Ishikawa (cell line): Measurements from ENCODE around the gene CTTNBP2.

ENCODE experiments used
- CEBPB ChIP-seq: IDR thresholded peaks from 2 replicates; pipeline ENCODE4 v1.6.1; 2012
- CREB1 ChIP-seq: IDR thresholded peaks from 2 replicates; pipeline ENCODE4 v1.6.1; 2012; ENCODE audit warnings: low read depth
- EGR1 ChIP-seq: IDR thresholded peaks from 2 replicates; pipeline ENCODE4 v1.6.1; 2012
- EP300 ChIP-seq: IDR thresholded peaks from 2 replicates; pipeline ENCODE4 v1.6.1; 2012; ENCODE audit warnings: borderline replicate concordance
- FOXM1 ChIP-seq: IDR thresholded peaks from 2 replicates; pipeline ENCODE4 v1.6.1; 2012; ENCODE audit warnings: low read depth, borderline replicate concordance
- NFIC ChIP-seq: IDR thresholded peaks from 2 replicates; pipeline ENCODE4 v1.6.1; 2012
- RAD21 ChIP-seq: IDR thresholded peaks from 2 replicates; pipeline ENCODE4 v1.6.1; 2012; ENCODE audit warnings: low read depth
- TAF1 ChIP-seq: IDR thresholded peaks from 2 replicates; pipeline ENCODE4 v1.6.1; 2012; ENCODE audit warnings: low read depth, mild to moderate bottlenecking
- TCF12 ChIP-seq: IDR thresholded peaks from 2 replicates; pipeline ENCODE4 v1.6.1; 2012; ENCODE audit warnings: low read depth
- TEAD4 ChIP-seq: IDR thresholded peaks from 2 replicates; pipeline ENCODE4 v1.6.1; 2012
- YY1 ChIP-seq: IDR thresholded peaks from 2 replicates; pipeline ENCODE4 v1.6.1; 2012; ENCODE audit warnings: low read depth
- ZBTB7A ChIP-seq: IDR thresholded peaks from 2 replicates; pipeline ENCODE4 v1.6.1; 2012; ENCODE audit warnings: low read depth
- TF ChIP-seq, protein P1 (sequence below): IDR thresholded peaks from 2 replicates; pipeline ENCODE4 v1.6.1; 2012; ENCODE audit warnings: low read depth, mild to moderate bottlenecking
- TF ChIP-seq, protein P2 (sequence below): IDR thresholded peaks from 2 replicates; pipeline ENCODE4 v1.6.1; 2012
- TF ChIP-seq, protein P3 (sequence below): IDR thresholded peaks from 2 replicates; pipeline ENCODE4 v1.6.1; 2012

The CTTNBP2 gene

DNA sequence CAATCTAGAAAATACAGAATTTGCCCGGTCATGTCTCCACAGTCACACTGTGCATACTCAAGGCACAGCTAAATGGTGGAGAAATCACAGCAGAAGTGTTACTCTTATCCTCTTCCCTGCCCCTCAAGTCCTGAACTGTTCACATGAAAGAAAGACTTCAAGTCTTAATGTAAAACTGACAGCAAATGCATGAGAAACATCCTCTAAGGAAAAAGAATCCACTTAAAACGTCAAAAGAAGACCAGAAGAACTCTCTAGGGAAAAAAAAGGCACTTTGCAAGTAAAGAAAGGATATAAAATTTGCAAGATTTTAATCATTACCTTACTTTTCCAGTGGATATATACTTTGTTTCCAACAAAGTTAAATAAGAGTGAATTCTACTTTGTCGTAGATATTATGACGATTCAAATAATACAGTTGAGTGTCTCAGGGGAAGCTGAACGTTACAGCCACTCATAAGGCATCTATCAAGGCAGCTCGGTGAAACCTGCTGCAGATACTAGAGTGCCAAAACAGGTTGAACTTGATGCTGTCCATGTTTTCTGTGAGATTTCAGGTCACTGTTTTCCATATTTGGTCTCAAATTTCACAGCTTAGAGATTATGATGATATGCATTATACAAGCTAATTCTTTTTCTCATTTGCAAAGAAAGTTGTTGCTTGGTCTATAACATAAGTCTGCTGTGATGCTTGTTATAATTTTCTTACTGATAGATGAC, 155.0 kb downstream of the CTTNBP2 start:
- TF ChIP-seq TCF12: no peak
- no peak for TF ChIP-seq NFIC
- no peak for TF ChIP-seq FOXM1
- TF ChIP-seq EGR1: no peak
- no peak for TF ChIP-seq ZBTB7A
- TF ChIP-seq, protein P1, sequence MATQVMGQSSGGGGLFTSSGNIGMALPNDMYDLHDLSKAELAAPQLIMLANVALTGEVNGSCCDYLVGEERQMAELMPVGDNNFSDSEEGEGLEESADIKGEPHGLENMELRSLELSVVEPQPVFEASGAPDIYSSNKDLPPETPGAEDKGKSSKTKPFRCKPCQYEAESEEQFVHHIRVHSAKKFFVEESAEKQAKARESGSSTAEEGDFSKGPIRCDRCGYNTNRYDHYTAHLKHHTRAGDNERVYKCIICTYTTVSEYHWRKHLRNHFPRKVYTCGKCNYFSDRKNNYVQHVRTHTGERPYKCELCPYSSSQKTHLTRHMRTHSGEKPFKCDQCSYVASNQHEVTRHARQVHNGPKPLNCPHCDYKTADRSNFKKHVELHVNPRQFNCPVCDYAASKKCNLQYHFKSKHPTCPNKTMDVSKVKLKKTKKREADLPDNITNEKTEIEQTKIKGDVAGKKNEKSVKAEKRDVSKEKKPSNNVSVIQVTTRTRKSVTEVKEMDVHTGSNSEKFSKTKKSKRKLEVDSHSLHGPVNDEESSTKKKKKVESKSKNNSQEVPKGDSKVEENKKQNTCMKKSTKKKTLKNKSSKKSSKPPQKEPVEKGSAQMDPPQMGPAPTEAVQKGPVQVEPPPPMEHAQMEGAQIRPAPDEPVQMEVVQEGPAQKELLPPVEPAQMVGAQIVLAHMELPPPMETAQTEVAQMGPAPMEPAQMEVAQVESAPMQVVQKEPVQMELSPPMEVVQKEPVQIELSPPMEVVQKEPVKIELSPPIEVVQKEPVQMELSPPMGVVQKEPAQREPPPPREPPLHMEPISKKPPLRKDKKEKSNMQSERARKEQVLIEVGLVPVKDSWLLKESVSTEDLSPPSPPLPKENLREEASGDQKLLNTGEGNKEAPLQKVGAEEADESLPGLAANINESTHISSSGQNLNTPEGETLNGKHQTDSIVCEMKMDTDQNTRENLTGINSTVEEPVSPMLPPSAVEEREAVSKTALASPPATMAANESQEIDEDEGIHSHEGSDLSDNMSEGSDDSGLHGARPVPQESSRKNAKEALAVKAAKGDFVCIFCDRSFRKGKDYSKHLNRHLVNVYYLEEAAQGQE: no peak
- TF ChIP-seq CEBPB: no peak
- TF ChIP-seq TAF1: no peak
- TF ChIP-seq YY1: no peak
- TF ChIP-seq RAD21: no peak
- TF ChIP-seq TEAD4: no peak
- TF ChIP-seq, protein P2, sequence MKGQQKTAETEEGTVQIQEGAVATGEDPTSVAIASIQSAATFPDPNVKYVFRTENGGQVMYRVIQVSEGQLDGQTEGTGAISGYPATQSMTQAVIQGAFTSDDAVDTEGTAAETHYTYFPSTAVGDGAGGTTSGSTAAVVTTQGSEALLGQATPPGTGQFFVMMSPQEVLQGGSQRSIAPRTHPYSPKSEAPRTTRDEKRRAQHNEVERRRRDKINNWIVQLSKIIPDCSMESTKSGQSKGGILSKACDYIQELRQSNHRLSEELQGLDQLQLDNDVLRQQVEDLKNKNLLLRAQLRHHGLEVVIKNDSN: no peak
- TF ChIP-seq CREB1: no peak

DNA sequence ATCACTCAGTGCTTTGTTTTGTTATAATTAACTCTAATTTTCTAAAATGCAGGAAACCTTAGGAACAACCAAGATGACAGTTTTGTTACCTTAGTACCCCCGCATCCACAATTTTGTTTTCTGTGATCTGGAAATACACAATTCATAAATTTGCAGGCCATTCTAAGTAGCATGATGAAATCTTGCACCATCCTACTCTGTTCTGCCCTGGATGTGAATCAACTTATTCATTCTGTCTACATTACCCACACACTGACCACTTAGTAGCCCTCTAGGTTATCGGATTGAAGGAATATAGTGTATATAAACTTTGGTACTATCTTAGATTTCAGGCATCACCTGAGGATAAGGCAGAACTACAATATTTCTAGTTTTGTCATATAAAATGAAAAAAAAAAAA, 155.9 kb downstream of the CTTNBP2 start:
- no peak for TF ChIP-seq EGR1
- TF ChIP-seq CEBPB: no peak
- TF ChIP-seq RAD21: no peak
- TF ChIP-seq ZBTB7A: no peak
- TF ChIP-seq CREB1: no peak
- TF ChIP-seq TEAD4: no peak
- no peak for TF ChIP-seq YY1
- TF ChIP-seq, protein P2: no peak
- TF ChIP-seq TCF12: no peak
- TF ChIP-seq, protein P1: no peak
- no peak for TF ChIP-seq EP300

DNA sequence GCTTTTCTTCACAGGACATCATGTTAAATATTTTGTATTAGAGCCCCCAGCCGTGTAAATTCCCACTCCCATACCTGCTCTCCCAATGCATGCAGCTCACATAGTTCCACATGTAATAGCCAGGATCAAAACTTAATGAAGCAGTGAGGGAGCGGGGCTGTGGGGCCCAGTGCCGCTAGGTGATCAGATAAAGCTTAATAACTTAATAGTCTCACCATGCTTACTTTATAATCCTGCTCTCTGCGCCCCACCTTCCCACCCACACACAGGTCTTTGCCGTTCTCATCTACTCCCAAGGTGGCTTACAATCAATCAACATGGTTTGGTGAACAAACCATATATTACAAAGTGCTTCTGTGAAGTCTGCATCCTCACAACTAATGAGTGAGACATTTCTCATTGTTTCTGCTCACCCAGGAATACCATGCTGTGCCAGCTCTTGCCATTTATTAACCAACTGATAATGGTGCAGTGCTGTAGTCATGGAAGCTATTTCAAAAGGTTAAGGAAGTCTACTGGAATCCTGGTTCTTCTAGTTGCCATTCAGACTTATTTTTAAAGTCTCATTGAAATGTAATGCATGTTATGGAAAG, 156.4 kb downstream of the CTTNBP2 start:
- TF ChIP-seq, protein P3, sequence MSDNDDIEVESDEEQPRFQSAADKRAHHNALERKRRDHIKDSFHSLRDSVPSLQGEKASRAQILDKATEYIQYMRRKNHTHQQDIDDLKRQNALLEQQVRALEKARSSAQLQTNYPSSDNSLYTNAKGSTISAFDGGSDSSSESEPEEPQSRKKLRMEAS: no peak
- TF ChIP-seq ZBTB7A (no peak), CEBPB (no peak)
- TF ChIP-seq, protein P1: no peak

DNA sequence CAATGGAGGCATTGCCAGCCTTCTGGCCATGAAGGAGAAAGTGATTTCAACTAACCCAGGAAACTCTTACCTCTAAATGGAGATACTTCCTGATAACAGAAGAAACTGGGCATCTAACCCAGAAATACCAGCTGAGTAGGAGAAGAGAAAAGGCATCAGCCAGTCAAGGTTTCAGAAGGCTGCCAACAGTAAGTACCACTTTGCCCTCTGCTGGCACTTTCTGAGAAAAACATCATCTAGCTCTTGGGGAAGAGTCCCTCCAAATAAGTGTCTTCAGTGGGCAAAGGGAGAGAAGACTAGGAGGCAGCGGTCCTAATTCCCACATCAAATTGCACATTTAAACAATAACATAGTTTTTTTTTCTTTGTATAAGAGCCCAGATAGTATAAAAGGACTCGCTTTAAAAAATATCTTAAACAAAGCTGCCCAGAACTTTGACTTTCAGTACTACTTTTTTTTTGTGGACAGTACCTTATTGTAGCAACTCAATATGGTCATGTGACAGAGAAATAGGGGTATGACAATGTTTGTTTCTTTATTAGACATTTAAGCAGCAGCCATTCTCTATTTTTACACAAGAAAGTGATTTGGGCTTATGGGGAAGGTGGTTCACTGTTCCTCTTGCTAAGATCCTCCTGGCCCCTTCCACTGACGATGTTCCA, 157.3 kb downstream of the CTTNBP2 start:
- TF ChIP-seq NFIC: no peak
- TF ChIP-seq RAD21: peak; percentile 73

DNA sequence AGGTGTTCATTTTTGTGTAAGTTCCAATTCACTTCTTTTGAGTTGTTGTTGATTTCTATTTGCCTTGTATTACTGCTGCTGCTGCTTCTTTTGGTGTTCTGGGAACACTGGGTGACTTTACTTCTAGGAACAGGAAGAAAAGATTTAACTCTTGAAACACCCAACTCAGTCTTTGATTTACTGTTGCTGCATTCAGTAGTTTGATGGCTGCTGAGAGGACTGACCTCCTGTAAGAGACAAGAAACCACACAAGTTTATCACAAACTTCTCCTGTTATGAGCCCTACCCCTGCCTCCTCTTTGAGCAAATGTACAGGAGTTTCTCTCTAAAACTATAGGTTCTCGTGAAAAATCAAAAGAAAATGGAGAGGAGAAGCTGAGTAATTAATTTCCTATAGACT, 161.7 kb downstream of the CTTNBP2 start:
- TF ChIP-seq CEBPB (no peak), TCF12 (no peak), TEAD4 (no peak)
- TF ChIP-seq, protein P2: no peak
- TF ChIP-seq, protein P1: no peak
